A673 (cell line): ENCODE measurements around the gene C6orf52. TPM values are rescaled to one million over a fixed set of nuclear protein-coding genes. Genes with fewer than 3 reads are reported as not detected.

Source experiments
- BruUV-seq: library from RNA; stranded (reverse); fragments of 400-500 nt; replicated peaks from 2 replicates; lab custom pipeline; 2021; lab: Mats Ljungman, UMichigan
- CTCF ChIA-PET: fragments of 300-600 bp; sonication (Branson Sonifier 250); formaldehyde crosslinking; loops from one replicate; lab custom pipeline; 2022; ENCODE audit warnings: antibody characterized with exemption; lab: Charles Lee
- POLR2A ChIA-PET: fragments of 300-600 bp; sonication (Branson Sonifier 250); formaldehyde crosslinking; loops from one replicate; lab custom pipeline; 2022; ENCODE audit warnings: antibody characterized with exemption; ENCODE audit not compliant: low non-redundant PET; lab: Charles Lee
- DNase-seq: peaks from one replicate; pipeline ENCODE4 v3.0.0-alpha.2; 2015; ENCODE audit warnings: low spot score
- H3K27ac ChIP-seq: fragments of 200-600 bp; sonication (generic); 2 replicates; pipeline ENCODE4 v1.5.1; 2016; ENCODE audit warnings: mixed run types, low read depth, mild to moderate bottlenecking, mixed read lengths, antibody characterized with exemption, low read length; ENCODE audit not compliant: poor library complexity, severe bottlenecking
- H3K27me3 ChIP-seq: fragments of 200-600 bp; sonication (generic); replicated peaks from 2 replicates; pipeline ENCODE4 v1.6.1; 2017; ENCODE audit warnings: mixed run types, low read depth, mild to moderate bottlenecking, mixed read lengths, antibody characterized with exemption, low read length; ENCODE audit not compliant: insufficient read depth, poor library complexity
- H3K36me3 ChIP-seq: fragments of 200-600 bp; sonication (generic); 2 replicates; pipeline ENCODE4 v1.6.1; 2016; ENCODE audit warnings: mixed run types, mild to moderate bottlenecking, mixed read lengths, antibody characterized with exemption, low read length; ENCODE audit not compliant: insufficient read depth, poor library complexity, severe bottlenecking
- H3K4me1 ChIP-seq: fragments of 200-600 bp; sonication (generic); 2 replicates; pipeline ENCODE4 v1.6.1; 2017; ENCODE audit warnings: mixed run types, mild to moderate bottlenecking, mixed read lengths, antibody characterized with exemption, low read length; ENCODE audit not compliant: insufficient read depth, poor library complexity, severe bottlenecking
- H3K4me3 ChIP-seq: fragments of 200-600 bp; sonication (generic); 2 replicates; pipeline ENCODE4 v1.5.1; 2016; ENCODE audit warnings: low read depth, mixed run types, mild to moderate bottlenecking, mixed read lengths, low read length; ENCODE audit not compliant: poor library complexity, severe bottlenecking
- H3K9me3 ChIP-seq: fragments of 200-600 bp; sonication (generic); 2 replicates; pipeline ENCODE4 v1.6.1; 2016; ENCODE audit warnings: mixed run types, low read depth, mild to moderate bottlenecking, mixed read lengths, antibody characterized with exemption, low read length; ENCODE audit not compliant: poor library complexity, severe bottlenecking
- EZH2 ChIP-seq: fragments of 200-600 bp; sonication (generic); IDR thresholded peaks from 2 replicates; pipeline ENCODE4 v1.6.1; 2017; ENCODE audit warnings: borderline replicate concordance, low read depth, mild to moderate bottlenecking, mixed read lengths, antibody characterized with exemption, low read length; ENCODE audit not compliant: poor library complexity, severe bottlenecking
- intact Hi-C: fragments of 100-400 bp; cut with micrococcal nuclease; formaldehyde crosslinking; loops from one replicate; pipeline ENCODE4 v1.10.0; 2022; ENCODE audit not compliant: unreplicated experiment
- total RNA-seq: library from RNA; stranded (reverse); gene quantifications from 2 replicates; pipeline ENCODE4 v1.2.3, GENCODE V29; 2021
- TF ChIP-seq, protein P1 (sequence below): fragments of 300-800, 200-600 bp; sonication (generic); conservative IDR thresholded peaks from 2 replicates; pipeline ENCODE4 v1.5.1; 2017; ENCODE audit warnings: low read depth, mild to moderate bottlenecking, antibody characterized with exemption, low read length, moderate library complexity, mixed read lengths

The C6orf52 gene
- total RNA-seq, 1 experiment from 2014 or later = 0.69 TPM

DNA sequence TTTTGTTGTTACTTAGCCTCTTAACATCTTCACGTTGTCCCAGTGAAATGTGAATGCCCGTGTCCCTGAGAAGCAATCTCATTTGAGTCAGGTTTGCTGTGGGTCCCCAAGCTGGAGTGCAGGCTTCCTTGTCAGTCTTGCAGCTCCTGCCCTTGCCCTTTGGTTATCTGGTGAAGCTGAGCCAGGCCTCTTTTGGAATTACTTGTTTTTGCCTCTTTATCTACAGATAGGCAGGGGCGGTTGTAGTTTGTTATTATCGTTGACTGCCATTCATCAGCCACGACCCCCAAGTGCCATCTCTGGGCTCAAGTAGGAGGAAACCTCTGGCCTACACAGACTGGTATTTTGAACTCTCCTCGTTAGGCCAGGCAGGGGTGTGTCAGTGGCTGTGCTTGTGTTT lies 30.6 kb upstream of the C6orf52 start:
- no TSS peak for BruUV-seq
- CTCF ChIA-PET = no interaction called here
- Histone ChIP-seq H3K27ac (no peak overlapping the region), H3K27me3 (no peaks in the 10 kb centered on the region), H3K36me3 (peaks cover 5% of the 10 kb centered on the region), H3K4me3 (no peak overlapping the region), H3K4me1 (peaks cover 15% of the 10 kb centered on the region), H3K9me3 (no peaks in the 10 kb centered on the region)
- intact Hi-C loops = no loop called here
- TF ChIP-seq, protein P1, sequence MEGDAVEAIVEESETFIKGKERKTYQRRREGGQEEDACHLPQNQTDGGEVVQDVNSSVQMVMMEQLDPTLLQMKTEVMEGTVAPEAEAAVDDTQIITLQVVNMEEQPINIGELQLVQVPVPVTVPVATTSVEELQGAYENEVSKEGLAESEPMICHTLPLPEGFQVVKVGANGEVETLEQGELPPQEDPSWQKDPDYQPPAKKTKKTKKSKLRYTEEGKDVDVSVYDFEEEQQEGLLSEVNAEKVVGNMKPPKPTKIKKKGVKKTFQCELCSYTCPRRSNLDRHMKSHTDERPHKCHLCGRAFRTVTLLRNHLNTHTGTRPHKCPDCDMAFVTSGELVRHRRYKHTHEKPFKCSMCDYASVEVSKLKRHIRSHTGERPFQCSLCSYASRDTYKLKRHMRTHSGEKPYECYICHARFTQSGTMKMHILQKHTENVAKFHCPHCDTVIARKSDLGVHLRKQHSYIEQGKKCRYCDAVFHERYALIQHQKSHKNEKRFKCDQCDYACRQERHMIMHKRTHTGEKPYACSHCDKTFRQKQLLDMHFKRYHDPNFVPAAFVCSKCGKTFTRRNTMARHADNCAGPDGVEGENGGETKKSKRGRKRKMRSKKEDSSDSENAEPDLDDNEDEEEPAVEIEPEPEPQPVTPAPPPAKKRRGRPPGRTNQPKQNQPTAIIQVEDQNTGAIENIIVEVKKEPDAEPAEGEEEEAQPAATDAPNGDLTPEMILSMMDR = no peak
- no peak for TF ChIP-seq EZH2
- no peak for DNase-seq
- POLR2A ChIA-PET = no interaction called here

DNA sequence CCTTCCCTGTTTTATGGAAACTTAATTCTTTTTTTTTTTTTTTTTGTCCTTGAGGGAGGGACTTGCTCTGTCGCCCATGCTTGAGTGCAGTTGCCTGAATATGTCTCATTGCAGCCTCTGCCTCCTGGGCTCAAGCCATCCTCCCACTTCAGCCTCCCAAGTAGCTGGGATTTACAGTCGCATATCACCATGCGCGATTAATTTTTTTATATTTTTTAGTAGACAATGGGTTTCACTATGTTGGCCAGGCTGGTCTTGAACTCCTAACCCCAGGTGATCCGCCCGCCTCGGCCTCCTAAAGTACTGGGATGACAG lies 29.1 kb upstream of the C6orf52 start:
- Histone ChIP-seq H3K27me3 (no peaks in the 10 kb centered on the region), H3K4me1 (peaks cover 15% of the 10 kb centered on the region), H3K9me3 (no peaks in the 10 kb centered on the region), H3K36me3 (peaks cover under 1% of the 10 kb centered on the region), H3K27ac (peak overlapping the region; percentile 85), H3K4me3 (peak overlapping the region; percentile 70)
- CTCF ChIA-PET = no interaction called here
- DNase-seq = no peak
- POLR2A ChIA-PET = interaction anchor here (0.6 kb wide), 1 partner anchor 29 kb away, joined by 8 read pairs; the partner anchor contains the start of gene PAK1IP1
- TF ChIP-seq, protein P1 = no peak
- TF ChIP-seq EZH2 = no peak
- BruUV-seq = no TSS peak
- intact Hi-C loops = loop anchor here (2.0 kb wide), 1 partner anchor 23 kb away; the partner anchor contains the start of gene TMEM14B

GRCh38 chr6:10722820-10723566 lies 28.6 kb upstream of the C6orf52 start, which contains the start of gene TMEM14C:
Gene TMEM14C, plus strand, starts transcription at chr6:10723070. Its CDS starts 1,544 bp downstream, at chr6:10724614.
- CTCF ChIA-PET = interaction anchor here (1.2 kb wide), 1 partner anchor 244 kb away, joined by 5 read pairs; no protein-coding TSS in a partner anchor
- intact Hi-C loops = loop anchor here (2.0 kb wide), 1 partner anchor 24 kb away; the partner anchor contains the start of gene TMEM14B
- Histone ChIP-seq H3K27me3 (no peaks in the 10 kb centered on the region), H3K36me3 (no peaks in the 10 kb centered on the region), H3K4me1 (peaks cover 15% of the 10 kb centered on the region), H3K9me3 (peaks cover 4% of the 10 kb centered on the region), H3K4me3 (peak within 1 kb of the TSS; percentile 70), H3K27ac (peak within 1 kb of the TSS; percentile 85)
- TF ChIP-seq, protein P1 = no peak
- TF ChIP-seq EZH2 = no peak
- POLR2A ChIA-PET = interaction anchor here (0.8 kb wide), 1 partner anchor 31 kb away, joined by 4 read pairs; no protein-coding TSS in a partner anchor
- DNase-seq = peak; percentile 96
- BruUV-seq = TSS peak; percentile 66
